A549 (cell line): ENCODE data around the gene STXBP4.

Experiments used
- CEBPB ChIP-seq, 2 experiments: fragments of >200 bp in 1 of 2; sonication (Bioruptor Twin) in 1 of 2; formaldehyde crosslinking in 1 of 2; IDR thresholded peaks; 2 replicates each; pipeline ENCODE4 v1.6.1; 2012 to 2016
- CTCF ChIP-seq: fragments of >200 bp; sonication (Bioruptor Twin); formaldehyde crosslinking; IDR thresholded peaks from 3 replicates; pipeline ENCODE4 v1.5.1; 2016
- POLR2A ChIP-seq: IDR thresholded peaks from 2 replicates; pipeline ENCODE4 v1.6.1; 2012; ENCODE audit warnings: mild to moderate bottlenecking, low read length
- ZFP36 ChIP-seq: fragments of 450-650 bp; IDR thresholded peaks from 2 replicates; pipeline ENCODE4 v1.6.1; 2014; ENCODE audit warnings: borderline replicate concordance; ENCODE audit not compliant: partially characterized antibody

DNA sequence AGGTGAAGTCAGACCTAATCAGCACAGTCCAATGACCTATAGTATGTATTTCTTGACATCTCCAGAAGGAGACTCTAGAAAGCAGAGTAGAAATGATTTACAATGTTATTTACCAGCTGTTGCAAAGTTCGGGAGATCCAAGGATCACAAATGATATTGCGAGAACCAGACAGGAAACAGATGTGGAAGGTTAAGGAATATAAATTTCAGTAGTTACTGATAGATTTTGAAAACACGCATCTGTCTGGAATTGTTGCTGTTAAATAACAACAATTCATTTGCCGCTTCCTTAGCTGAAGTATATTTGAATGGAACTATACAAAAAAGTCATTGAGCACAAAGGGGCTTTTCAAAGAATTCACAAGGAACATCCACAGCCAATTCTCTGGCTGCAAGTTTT, 72.0 kb downstream of the STXBP4 start:
- TF ChIP-seq POLR2A (no peak), CEBPB (IDR thresholded peaks at IDR 0.05) (no peak), ZFP36 (no peak), CTCF (no peak)
